KMS-11 (cell line): ENCODE measurements around the gene ART3.

Experiments used
- H2AFZ ChIP-seq: fragments of 200-600 bp; sonication (generic); 2 replicates; pipeline ENCODE4 v1.6.1; 2016; ENCODE audit warnings: antibody characterized with exemption, mixed run types, low read depth
- H3K27ac ChIP-seq: fragments of 200-600 bp; sonication (generic); 2 replicates; pipeline ENCODE4 v1.6.1; 2016; ENCODE audit warnings: mild to moderate bottlenecking, mixed run types
- H3K27me3 ChIP-seq: fragments of 200-600 bp; sonication (generic); 2 replicates; pipeline ENCODE4 v1.6.1; 2017; ENCODE audit warnings: mild to moderate bottlenecking, low read depth, mixed run types, moderate library complexity; ENCODE audit not compliant: insufficient read depth
- H3K36me3 ChIP-seq: fragments of 200-600 bp; sonication (generic); 2 replicates; pipeline ENCODE4 v1.6.1; 2017; ENCODE audit warnings: mild to moderate bottlenecking, mixed run types; ENCODE audit not compliant: insufficient read depth
- H3K4me1 ChIP-seq: fragments of 200-600 bp; sonication (generic); 2 replicates; pipeline ENCODE4 v1.6.1; 2016; ENCODE audit warnings: mild to moderate bottlenecking, low read depth, mixed run types; ENCODE audit not compliant: poor library complexity, severe bottlenecking
- H3K4me2 ChIP-seq: fragments of 200-600 bp; sonication (generic); 2 replicates; pipeline ENCODE4 v1.7.0; 2016; ENCODE audit warnings: mild to moderate bottlenecking, mixed run types
- H3K4me3 ChIP-seq: fragments of 200-600 bp; sonication (generic); IDR thresholded peaks from 2 replicates; pipeline ENCODE4 v1.6.1; 2017; ENCODE audit warnings: low read depth, low read length, mixed read lengths; ENCODE audit not compliant: insufficient read depth
- H3K79me2 ChIP-seq: fragments of 200-600 bp; sonication (generic); 2 replicates; pipeline ENCODE4 v1.6.1; 2016; ENCODE audit warnings: low read depth, mixed run types; ENCODE audit not compliant: insufficient read depth
- H3K9ac ChIP-seq: fragments of 200-600 bp; sonication (generic); 2 replicates; pipeline ENCODE4 v1.6.1; 2016; ENCODE audit warnings: mild to moderate bottlenecking, mixed run types
- H4K20me1 ChIP-seq: fragments of 200-600 bp; sonication (generic); 2 replicates; pipeline ENCODE4 v1.6.1; 2016; ENCODE audit warnings: mild to moderate bottlenecking, mixed run types; ENCODE audit not compliant: insufficient read depth
- TF ChIP-seq, protein P1 (sequence below): fragments of 200-600 bp; sonication (generic); conservative IDR thresholded peaks from 2 replicates; pipeline ENCODE4 v1.6.1; 2017; ENCODE audit warnings: low read depth, mild to moderate bottlenecking, antibody characterized with exemption, low read length, moderate library complexity, mixed read lengths

ART3 gene

DNA sequence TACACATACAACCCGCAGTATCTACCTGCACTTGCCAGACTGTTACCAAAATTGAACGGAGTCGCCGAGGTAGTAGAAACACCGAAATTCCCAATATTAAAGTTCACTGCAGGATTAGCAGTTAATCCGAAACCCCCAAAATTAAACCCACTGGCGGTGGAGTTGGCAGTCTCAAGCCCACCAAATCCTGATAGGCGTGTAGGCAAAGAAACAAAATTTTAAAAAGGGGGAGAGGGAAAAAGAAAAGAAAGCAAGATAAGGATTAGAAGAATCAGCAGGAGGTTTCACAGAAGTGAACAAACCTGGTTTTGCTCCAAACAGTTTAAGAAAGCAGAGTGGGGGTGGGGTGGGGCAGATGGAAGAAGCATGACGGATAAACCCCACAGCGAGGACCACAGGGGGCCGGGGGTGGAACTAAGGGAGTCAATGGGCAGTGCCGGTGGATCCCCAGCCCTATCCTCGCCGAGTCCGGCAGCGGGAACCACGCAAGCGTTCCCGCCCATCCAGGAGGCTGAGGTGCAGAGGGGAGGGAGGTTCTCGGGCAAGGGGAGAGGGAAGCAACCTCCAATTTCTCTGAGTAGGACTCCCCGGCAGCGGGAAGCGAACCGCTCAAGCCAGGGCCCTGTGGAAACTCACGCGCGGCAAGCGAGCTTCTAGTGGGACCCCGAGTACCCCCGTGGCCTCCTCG is 73.1 kb downstream of the ART3 start:
- TF ChIP-seq, protein P1, sequence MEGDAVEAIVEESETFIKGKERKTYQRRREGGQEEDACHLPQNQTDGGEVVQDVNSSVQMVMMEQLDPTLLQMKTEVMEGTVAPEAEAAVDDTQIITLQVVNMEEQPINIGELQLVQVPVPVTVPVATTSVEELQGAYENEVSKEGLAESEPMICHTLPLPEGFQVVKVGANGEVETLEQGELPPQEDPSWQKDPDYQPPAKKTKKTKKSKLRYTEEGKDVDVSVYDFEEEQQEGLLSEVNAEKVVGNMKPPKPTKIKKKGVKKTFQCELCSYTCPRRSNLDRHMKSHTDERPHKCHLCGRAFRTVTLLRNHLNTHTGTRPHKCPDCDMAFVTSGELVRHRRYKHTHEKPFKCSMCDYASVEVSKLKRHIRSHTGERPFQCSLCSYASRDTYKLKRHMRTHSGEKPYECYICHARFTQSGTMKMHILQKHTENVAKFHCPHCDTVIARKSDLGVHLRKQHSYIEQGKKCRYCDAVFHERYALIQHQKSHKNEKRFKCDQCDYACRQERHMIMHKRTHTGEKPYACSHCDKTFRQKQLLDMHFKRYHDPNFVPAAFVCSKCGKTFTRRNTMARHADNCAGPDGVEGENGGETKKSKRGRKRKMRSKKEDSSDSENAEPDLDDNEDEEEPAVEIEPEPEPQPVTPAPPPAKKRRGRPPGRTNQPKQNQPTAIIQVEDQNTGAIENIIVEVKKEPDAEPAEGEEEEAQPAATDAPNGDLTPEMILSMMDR: no peak
- Histone ChIP-seq H3K9ac (peak overlapping the region; percentile 91), H3K4me2 (peak overlapping the region; percentile 98), H3K36me3 (no peaks in the 10 kb centered on the region), H3K4me3 (peak overlapping the region; percentile 89), H3K27me3 (no peaks in the 10 kb centered on the region), H3K27ac (peak overlapping the region; percentile 79), H2AFZ (peak overlapping the region; percentile 76), H4K20me1 (peaks cover 9% of the 10 kb centered on the region; the same call in 1 of the 2 replicates), H3K79me2 (peaks cover 51% of the 10 kb centered on the region), H3K4me1 (peaks cover 28% of the 10 kb centered on the region)

DNA sequence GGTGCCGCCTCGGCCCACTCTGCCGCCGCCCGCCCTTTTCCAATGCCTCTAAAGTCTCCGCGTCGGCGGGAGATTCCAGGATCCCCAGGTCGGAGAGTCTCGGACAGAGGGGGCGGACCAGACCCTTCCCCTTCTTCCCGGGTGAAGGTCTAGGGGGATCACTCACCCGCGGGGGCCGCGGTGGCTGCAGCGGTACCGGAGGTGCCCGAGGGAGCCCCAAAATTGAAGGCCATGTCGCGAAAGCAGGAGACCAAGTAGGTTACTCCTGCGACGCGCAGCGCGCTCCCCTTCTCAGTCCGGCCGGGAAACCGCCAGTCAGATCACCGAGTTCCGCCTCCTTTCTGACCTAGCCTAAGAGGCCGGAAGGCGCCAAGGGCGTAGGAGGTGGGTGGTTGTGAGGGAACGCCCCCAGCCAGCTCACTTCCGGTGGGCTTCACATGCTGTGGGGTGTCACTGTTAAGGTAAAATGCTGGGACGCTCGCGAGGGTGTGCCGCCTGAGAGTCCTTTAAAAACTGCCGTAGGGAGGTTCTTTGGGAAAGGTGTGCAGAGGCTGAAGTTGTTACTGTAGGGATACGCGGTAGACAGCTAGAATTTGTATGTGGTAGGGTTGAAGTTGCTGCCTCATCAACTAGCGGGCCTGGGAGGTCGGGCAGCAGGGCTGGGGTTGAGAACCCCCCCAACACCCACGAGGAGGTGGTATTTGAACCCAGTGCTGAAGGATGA is 73.8 kb downstream of the ART3 start, which contains the start of gene NUP54:
TSS of gene NUP54 (minus strand) at position 256 of the 724 bp plus-strand sequence. CDS start at position 233, 23 bp downstream.
- TF ChIP-seq, protein P1: no peak
- Histone ChIP-seq H3K79me2 (peaks cover 49% of the 10 kb centered on the region), H3K4me3 (peak within 1 kb of the TSS; percentile 89), H3K4me1 (peaks cover 28% of the 10 kb centered on the region), H3K9ac (peak within 1 kb of the TSS; percentile 91), H3K27me3 (no peaks in the 10 kb centered on the region), H2AFZ (peak within 1 kb of the TSS; percentile 76), H3K4me2 (peak within 1 kb of the TSS; percentile 98), H3K36me3 (no peaks in the 10 kb centered on the region), H3K27ac (peak within 1 kb of the TSS; percentile 79), H4K20me1 (peaks cover 9% of the 10 kb centered on the region; the same call in 1 of the 2 replicates)

DNA sequence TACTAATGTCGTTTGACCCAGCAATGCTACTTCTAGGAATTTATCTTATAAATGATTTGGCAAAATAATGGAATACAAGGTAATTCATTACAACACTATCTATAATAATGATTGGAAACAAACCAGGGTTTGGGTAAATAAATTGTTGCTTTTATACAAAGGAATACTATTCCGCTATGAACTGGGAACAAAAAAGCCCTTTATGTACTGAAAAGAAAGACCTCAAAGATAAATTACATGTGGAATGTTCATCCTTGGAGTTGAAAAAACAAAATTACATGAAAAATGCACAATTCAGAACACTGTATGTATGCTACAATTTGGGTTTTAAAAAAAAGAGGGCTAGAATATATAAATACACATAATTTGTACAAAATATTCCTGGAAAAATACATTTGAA is 78.8 kb downstream of the ART3 start:
- Histone ChIP-seq H3K4me2 (no peak overlapping the region), H3K79me2 (peaks cover 14% of the 10 kb centered on the region; the same call in 1 of the 2 replicates), H2AFZ (no peak overlapping the region), H3K9ac (no peak overlapping the region), H4K20me1 (no peaks in the 10 kb centered on the region), H3K4me3 (no peak overlapping the region), H3K27me3 (no peaks in the 10 kb centered on the region), H3K36me3 (no peaks in the 10 kb centered on the region), H3K4me1 (peaks cover 9% of the 10 kb centered on the region), H3K27ac (no peak overlapping the region)
- TF ChIP-seq, protein P1: no peak

DNA sequence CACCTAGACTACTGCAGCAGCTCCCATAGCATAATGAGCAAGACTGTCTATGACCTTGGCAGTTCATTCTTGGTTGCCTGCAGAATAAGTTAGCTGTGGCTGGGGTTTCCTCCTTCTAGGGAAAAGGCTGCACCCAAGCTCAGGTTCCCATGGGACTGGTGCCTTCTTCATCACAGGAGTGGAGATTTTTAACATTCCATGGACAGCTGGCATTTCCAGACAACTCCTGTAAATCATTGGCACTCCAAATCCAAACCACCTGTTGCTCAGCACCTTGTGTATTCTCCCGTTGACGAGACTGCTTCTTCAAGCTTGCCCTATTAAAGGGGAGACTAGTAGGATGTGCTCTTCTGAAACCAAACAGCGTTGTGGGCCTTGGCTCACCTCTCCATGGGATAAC is 81.5 kb downstream of the ART3 start:
- Histone ChIP-seq H3K4me1 (no peaks in the 10 kb centered on the region), H3K4me3 (no peak overlapping the region), H2AFZ (no peak overlapping the region), H4K20me1 (no peaks in the 10 kb centered on the region), H3K36me3 (no peaks in the 10 kb centered on the region), H3K79me2 (no peaks in the 10 kb centered on the region), H3K9ac (no peak overlapping the region), H3K27ac (no peak overlapping the region), H3K27me3 (no peaks in the 10 kb centered on the region), H3K4me2 (no peak overlapping the region)
- TF ChIP-seq, protein P1: no peak
